NCI-H146 treated with DMSO at 0.1 percent for 48 hours (cell line): Measurements from ENCODE around the gene G3BP1.
"Not testable (repeated sequence)": the region's sequence is repeated elsewhere in the genome, so short reads cannot be mapped to it uniquely, and the experiment has no call there.

Experiments used
- DNase-seq: peaks from one replicate; lab custom pipeline; 2025; ENCODE audit not compliant: unreplicated experiment; lab: John Stamatoyannopoulos, UW

Gene G3BP1

GRCh38 chr5:151855701-151856100 lies 83.9 kb downstream of the G3BP1 start:
- no peak for DNase-seq

GRCh38 chr5:151856861-151857260 lies 85.1 kb downstream of the G3BP1 start:
- no peak for DNase-seq

GRCh38 chr5:151860867-151861266 lies 89.1 kb downstream of the G3BP1 start:
- not testable (repeated sequence) for DNase-seq
